Measurements from ENCODE around the gene ADCY3.

DNA sequence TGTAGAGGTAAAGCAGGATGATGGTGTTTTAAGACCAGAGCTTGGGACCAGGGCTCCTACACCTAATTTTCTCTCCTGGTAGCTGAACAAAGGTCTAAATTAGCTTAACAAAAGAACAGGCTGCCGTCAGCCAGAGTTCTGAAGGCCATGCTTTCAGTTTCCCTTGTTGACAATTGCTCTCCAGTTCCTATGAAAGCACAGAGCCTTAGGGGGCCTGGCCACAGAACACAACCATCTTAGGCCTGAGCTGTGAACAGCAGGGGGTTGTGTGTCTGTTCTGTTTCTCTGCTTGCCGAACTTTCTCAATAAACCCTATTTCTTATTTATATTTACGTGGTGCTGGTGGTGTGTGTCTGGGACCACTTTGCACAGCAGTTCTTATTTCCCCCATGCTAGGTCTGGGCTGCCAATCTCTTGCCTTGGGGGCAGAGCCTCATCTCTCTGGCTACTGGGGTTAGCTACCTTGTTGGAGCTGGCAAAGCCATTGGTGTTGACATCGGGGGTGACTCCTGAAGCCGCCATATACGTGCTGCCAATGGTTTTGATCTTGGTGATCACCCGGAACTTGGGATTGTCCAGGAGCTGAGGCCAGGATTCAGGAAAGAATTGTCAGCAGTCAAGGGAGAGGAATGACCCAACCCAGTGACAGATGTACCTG lies 97.9 kb downstream of the ADCY3 start:
- TF ChIP-seq, protein P1, sequence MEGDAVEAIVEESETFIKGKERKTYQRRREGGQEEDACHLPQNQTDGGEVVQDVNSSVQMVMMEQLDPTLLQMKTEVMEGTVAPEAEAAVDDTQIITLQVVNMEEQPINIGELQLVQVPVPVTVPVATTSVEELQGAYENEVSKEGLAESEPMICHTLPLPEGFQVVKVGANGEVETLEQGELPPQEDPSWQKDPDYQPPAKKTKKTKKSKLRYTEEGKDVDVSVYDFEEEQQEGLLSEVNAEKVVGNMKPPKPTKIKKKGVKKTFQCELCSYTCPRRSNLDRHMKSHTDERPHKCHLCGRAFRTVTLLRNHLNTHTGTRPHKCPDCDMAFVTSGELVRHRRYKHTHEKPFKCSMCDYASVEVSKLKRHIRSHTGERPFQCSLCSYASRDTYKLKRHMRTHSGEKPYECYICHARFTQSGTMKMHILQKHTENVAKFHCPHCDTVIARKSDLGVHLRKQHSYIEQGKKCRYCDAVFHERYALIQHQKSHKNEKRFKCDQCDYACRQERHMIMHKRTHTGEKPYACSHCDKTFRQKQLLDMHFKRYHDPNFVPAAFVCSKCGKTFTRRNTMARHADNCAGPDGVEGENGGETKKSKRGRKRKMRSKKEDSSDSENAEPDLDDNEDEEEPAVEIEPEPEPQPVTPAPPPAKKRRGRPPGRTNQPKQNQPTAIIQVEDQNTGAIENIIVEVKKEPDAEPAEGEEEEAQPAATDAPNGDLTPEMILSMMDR (IDR thresholded peaks at IDR 0.05 in 8 of 11, conservative IDR thresholded peaks at IDR 0.05 in 3 of 11) = no peak
- TF ChIP-seq POLR2A (IDR thresholded peaks at IDR 0.05) (no peak), POLR2AphosphoS5 (IDR thresholded peaks at IDR 0.05) (no peak)
